B cell (primary cell): Measurements from ENCODE around the gene RILPL2.
"Not testable (repeated sequence)": the region's sequence is repeated elsewhere in the genome, so short reads cannot be mapped to it uniquely, and the experiment has no call there.

ENCODE experiments used
- CTCF ChIP-seq: fragments of 200-600 bp; IDR thresholded peaks from one replicate; pipeline ENCODE4 v1.8.0; 2022; ENCODE audit warnings: antibody characterized with exemption, mild to moderate bottlenecking
- EZH2 ChIP-seq: IDR thresholded peaks from 2 replicates; pipeline ENCODE4 v1.6.1; 2012; ENCODE audit warnings: borderline replicate concordance, low read depth, mild to moderate bottlenecking, moderate library complexity, low read length; ENCODE audit not compliant: insufficient read depth, poor library complexity, severe bottlenecking

GRCh38 chr12:123408619-123409018, 27.9 kb downstream of the RILPL2 start:
- not testable (repeated sequence) for TF ChIP-seq CTCF, EZH2
